Right lobe of liver (tissue), 6 donors: ENCODE measurements around the gene CC2D2B. TPM values are rescaled to one million over a fixed set of nuclear protein-coding genes. Genes with fewer than 3 reads are reported as not detected.

Experiments
- ATAC-seq, 4 donors: fragments of 200-7000 bp; cut with Tn5 transposase; one replicate each; pipeline ENCODE4 v1.9.1; 2020; ENCODE audit warnings: mild to moderate bottlenecking in 4 of 4, moderate library complexity in 4 of 4
- DNase-seq, 3 donors: peaks; one replicate each; pipeline ENCODE4 v3.0.0-alpha.2; 2020
- H3K27ac ChIP-seq, 3 donors: fragments of 200-600 bp; one replicate each; pipeline ENCODE4 v1.8.0; 2022
- H3K27me3 ChIP-seq, 2 donors: fragments of 200-600 bp; one replicate each; pipeline ENCODE4 v1.8.0; 2022
- H3K36me3 ChIP-seq, 4 donors: fragments of 200-600 bp; sonication (generic) in 1 of 4; one replicate each; pipeline versions ENCODE4 v1.5.1 to v1.8.0; 2017 to 2022; ENCODE audit warnings: control low read depth in 1 of 4
- H3K4me1 ChIP-seq, 4 donors: fragments of 200-600 bp; sonication (generic) in 1 of 4; one replicate each; pipeline versions ENCODE4 v1.5.1 to v1.8.0; 2017 to 2022; ENCODE audit warnings: control low read depth in 1 of 4
- H3K4me3 ChIP-seq, 3 donors: fragments of 200-600 bp; one replicate each; pipeline ENCODE4 v1.8.0; 2022
- H3K9me3 ChIP-seq, 4 donors: fragments of 200-600 bp; sonication (generic) in 1 of 4; one replicate each; pipeline versions ENCODE4 v1.5.1 to v1.8.0; 2017 to 2022; ENCODE audit warnings: control low read depth in 1 of 4
- CTCF ChIP-seq, 4 donors: fragments of 200-600 bp in 3 of 4; fragments of 450-650 bp in 1 of 4; IDR thresholded peaks; one replicate each; pipeline versions ENCODE4 v1.5.1 to v1.8.0; 2016 to 2022; ENCODE audit warnings: antibody characterized with exemption in 4 of 4, mild to moderate bottlenecking in 2 of 4
- POLR2A ChIP-seq: fragments of 450-650 bp; IDR thresholded peaks from one replicate; pipeline ENCODE4 v1.6.1; 2017; ENCODE audit warnings: antibody characterized with exemption, mild to moderate bottlenecking
- whole genome bisulfite sequencing: methylation state at CpG from one replicate; pipeline ENCODE4 v1.1.6; 2018; ENCODE audit warnings: low coverage, low lambda C conversion rate; ENCODE audit not compliant: insufficient coverage; ENCODE audit errors: missing lambda C conversion rate; 5-methylcytosine and 5-hydroxymethylcytosine counted together
- intact Hi-C, 2 donors: fragments of 100-400 bp; cut with DNase I; formaldehyde crosslinking; loops; one replicate each; pipeline versions ENCODE4 v1.11.2 to v1.14.1; 2022
- total RNA-seq, 6 experiments: library from RNA; depleted of rRNA in 2 of 6; stranded (reverse); fragments of >200 nt in 2 of 6; fragmentation: NEBNext Ultra II Directional in 3 of 6; extraction: Animal tissue kit (Norgen Biotek cat#: 25700) in 3 of 6; gene quantifications; one replicate each; pipeline versions ENCODE4 v1.1.0 to v1.2.4, GENCODE V29; 2016 to 2023
- donor health status: DM: no; HTN: yes; CAD: no.
- donor health status: DM: no; HTN: no; CAD: no.
- donor health status: DM: no; HTN: no; CAD: no.
- donor health status: DM: no; HTN: yes; CAD: no.
- donor health status: DM: no; HTN: yes; CAD: no.

CC2D2B gene
- total RNA-seq, 6 experiments from 2014 or later, result 0.10 to 0.86 (median 0.27) TPM; not detected in 2

GRCh38 chr10:95941115-95941514, 33.3 kb downstream of the CC2D2B start:
- intact Hi-C loops, result no loop called here
- H3K27ac ChIP-seq, result no peak overlapping the region
- H3K36me3 ChIP-seq, result no peaks in the 10 kb centered on the region
- no peak for DNase-seq
- no peaks in the 10 kb centered on the region for H3K4me1 ChIP-seq
- 59% methylated on average over 4 of the region's 4 CpGs for WGBS
- H3K4me3 ChIP-seq, result no peak overlapping the region
- TF ChIP-seq CTCF (IDR thresholded peaks at IDR 0.05) (no peak), POLR2A (no peak)
- ATAC-seq, result no peak
- no peaks in the 10 kb centered on the region for H3K9me3 ChIP-seq
- H3K27me3 ChIP-seq, result no peaks in the 10 kb centered on the region

GRCh38 chr10:95963202-95963990, 55.6 kb downstream of the CC2D2B start:
- H3K9me3 ChIP-seq, result peaks cover 0 to 5% (median 0%) of the 10 kb centered on the region in 4 donors

GRCh38 chr10:95963991-95964389, 56.2 kb downstream of the CC2D2B start:
- 45% methylated on average over 1 of the region's 1 CpG for WGBS
- H3K4me1 ChIP-seq, result no peaks in the 10 kb centered on the region
- H3K36me3 ChIP-seq, result no peaks in the 10 kb centered on the region
- H3K27ac ChIP-seq, result no peak overlapping the region
- no peak overlapping the region for H3K4me3 ChIP-seq
- no peak for TF ChIP-seq CTCF (IDR thresholded peaks at IDR 0.05)
- no peak for TF ChIP-seq POLR2A
- DNase-seq, result no peak
- H3K27me3 ChIP-seq, result no peaks in the 10 kb centered on the region
- ATAC-seq, result no peak
- intact Hi-C loops, result no loop called here
- peaks cover 0 to 3% (median 0%) of the 10 kb centered on the region in 4 donors for H3K9me3 ChIP-seq

More at GRCh38 chr10:95963202-95963990, 55.6 kb downstream of the CC2D2B start:
- Histone ChIP-seq H3K4me1 (no peaks in the 10 kb centered on the region), H3K4me3 (no peak overlapping the region), H3K36me3 (no peaks in the 10 kb centered on the region), H3K27me3 (no peaks in the 10 kb centered on the region), H3K27ac (no peak overlapping the region)
- intact Hi-C loops, result no loop called here
- no peak for ATAC-seq
- DNase-seq, result no peak
- TF ChIP-seq CTCF (IDR thresholded peaks at IDR 0.05) (no peak), POLR2A (no peak)
- 38% methylated on average over 7 of the region's 7 CpGs for WGBS

GRCh38 chr10:95964756-95965155, 57.0 kb downstream of the CC2D2B start:
- ATAC-seq (no peak), DNase-seq (no peak)
- Histone ChIP-seq H3K4me1 (no peaks in the 10 kb centered on the region), H3K4me3 (no peak overlapping the region), H3K9me3 (no peaks in the 10 kb centered on the region), H3K27me3 (no peaks in the 10 kb centered on the region), H3K36me3 (no peaks in the 10 kb centered on the region), H3K27ac (no peak overlapping the region)
- WGBS, result 93% methylated on average over 1 of the region's 1 CpG
- no peak for TF ChIP-seq POLR2A
- no peak for TF ChIP-seq CTCF (IDR thresholded peaks at IDR 0.05)
- intact Hi-C loops, result no loop called here
